ENCODE data around the gene NEGR1. TPM values are rescaled to one million over a fixed set of nuclear protein-coding genes. Genes with fewer than 3 reads are reported as not detected.

NEGR1 gene
- total RNA-seq, 1 experiment from 2014 or later, result 2.9 TPM

DNA sequence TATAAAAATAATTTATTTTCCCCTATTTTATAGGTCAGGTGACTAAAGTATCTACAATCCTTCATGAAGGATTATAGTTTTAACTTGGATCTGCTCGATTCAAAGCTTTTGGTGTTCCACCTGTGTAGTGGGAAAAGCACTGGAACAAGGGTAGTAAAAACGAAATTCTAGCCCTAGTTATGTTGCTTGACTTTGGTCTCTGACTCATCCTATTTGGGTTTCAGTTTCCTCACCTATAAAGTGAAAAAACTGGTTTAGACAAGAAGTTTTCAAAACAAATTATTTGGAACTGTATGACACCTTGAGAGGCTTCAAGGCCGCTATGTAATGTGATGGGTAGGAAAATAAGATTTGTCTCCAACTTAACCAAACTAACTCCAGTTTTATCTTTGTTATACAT, 696.3 kb downstream of the NEGR1 start (continued):
- TF ChIP-seq, protein P1, sequence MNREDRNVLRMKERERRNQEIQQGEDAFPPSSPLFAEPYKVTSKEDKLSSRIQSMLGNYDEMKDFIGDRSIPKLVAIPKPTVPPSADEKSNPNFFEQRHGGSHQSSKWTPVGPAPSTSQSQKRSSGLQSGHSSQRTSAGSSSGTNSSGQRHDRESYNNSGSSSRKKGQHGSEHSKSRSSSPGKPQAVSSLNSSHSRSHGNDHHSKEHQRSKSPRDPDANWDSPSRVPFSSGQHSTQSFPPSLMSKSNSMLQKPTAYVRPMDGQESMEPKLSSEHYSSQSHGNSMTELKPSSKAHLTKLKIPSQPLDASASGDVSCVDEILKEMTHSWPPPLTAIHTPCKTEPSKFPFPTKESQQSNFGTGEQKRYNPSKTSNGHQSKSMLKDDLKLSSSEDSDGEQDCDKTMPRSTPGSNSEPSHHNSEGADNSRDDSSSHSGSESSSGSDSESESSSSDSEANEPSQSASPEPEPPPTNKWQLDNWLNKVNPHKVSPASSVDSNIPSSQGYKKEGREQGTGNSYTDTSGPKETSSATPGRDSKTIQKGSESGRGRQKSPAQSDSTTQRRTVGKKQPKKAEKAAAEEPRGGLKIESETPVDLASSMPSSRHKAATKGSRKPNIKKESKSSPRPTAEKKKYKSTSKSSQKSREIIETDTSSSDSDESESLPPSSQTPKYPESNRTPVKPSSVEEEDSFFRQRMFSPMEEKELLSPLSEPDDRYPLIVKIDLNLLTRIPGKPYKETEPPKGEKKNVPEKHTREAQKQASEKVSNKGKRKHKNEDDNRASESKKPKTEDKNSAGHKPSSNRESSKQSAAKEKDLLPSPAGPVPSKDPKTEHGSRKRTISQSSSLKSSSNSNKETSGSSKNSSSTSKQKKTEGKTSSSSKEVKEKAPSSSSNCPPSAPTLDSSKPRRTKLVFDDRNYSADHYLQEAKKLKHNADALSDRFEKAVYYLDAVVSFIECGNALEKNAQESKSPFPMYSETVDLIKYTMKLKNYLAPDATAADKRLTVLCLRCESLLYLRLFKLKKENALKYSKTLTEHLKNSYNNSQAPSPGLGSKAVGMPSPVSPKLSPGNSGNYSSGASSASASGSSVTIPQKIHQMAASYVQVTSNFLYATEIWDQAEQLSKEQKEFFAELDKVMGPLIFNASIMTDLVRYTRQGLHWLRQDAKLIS (CRISPR knock-in tag; IDR thresholded peaks at IDR 0.05; ENCODE audit: borderline replicate concordance), result no peak
- no peak for TF ChIP-seq FOXK1 (CRISPR knock-in tag; IDR thresholded peaks at IDR 0.05)
- TF ChIP-seq, protein P2, sequence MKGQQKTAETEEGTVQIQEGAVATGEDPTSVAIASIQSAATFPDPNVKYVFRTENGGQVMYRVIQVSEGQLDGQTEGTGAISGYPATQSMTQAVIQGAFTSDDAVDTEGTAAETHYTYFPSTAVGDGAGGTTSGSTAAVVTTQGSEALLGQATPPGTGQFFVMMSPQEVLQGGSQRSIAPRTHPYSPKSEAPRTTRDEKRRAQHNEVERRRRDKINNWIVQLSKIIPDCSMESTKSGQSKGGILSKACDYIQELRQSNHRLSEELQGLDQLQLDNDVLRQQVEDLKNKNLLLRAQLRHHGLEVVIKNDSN (CRISPR knock-in tag; IDR thresholded peaks at IDR 0.05), result no peak
- TF ChIP-seq NFE2L1 (CRISPR knock-in tag; IDR thresholded peaks at IDR 0.05), result no peak
- TF ChIP-seq, protein P3, sequence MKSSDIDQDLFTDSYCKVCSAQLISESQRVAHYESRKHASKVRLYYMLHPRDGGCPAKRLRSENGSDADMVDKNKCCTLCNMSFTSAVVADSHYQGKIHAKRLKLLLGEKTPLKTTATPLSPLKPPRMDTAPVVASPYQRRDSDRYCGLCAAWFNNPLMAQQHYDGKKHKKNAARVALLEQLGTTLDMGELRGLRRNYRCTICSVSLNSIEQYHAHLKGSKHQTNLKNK (CRISPR knock-in tag; IDR thresholded peaks at IDR 0.05), result no peak

DNA sequence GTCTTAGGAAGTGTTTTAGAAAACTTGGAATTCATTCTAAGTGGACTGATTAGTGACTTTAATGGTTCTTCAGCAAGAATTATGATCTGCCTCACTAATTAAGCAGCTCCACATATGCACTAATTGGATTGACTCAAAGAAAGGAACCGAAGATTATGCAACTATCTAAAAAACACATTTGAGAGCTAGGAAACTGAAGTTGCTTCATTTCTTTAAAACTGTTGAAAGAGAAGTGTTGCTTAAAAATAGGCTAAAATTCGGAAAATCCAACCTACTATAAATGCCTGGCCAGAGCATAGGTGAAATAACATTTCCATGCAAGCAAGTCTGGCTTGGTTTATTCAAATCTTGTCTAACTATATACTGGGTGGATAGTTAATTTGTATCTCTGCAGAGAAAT, 698.6 kb downstream of the NEGR1 start:
- H3K4me1 Mint-ChIP-seq, result peaks cover 7% of the 10 kb centered on the region; the same call in 1 of the 2 replicates
- no peak overlapping the region for H3K27ac Mint-ChIP-seq
- TF ChIP-seq CBFB (CRISPR knock-in tag; IDR thresholded peaks at IDR 0.05; ENCODE audit: low read depth), result no peak
- no peak for TF ChIP-seq HMGA2 (CRISPR knock-in tag; IDR thresholded peaks at IDR 0.05)
- ATAC-seq (no peak), DNase-seq (ENCODE audit: low spot score) (no peak)
- H3K4me3 Mint-ChIP-seq, result no peak overlapping the region
- POLR2A ChIA-PET, result no interaction called here
- CTCF ChIA-PET, result no interaction called here
- no peaks in the 10 kb centered on the region for H3K27me3 Mint-ChIP-seq (ENCODE audit: low read depth)
- no peaks in the 10 kb centered on the region for H3K36me3 Mint-ChIP-seq
- peaks cover 5% of the 10 kb centered on the region; the same call in 1 of the 2 replicates for H3K9me3 Mint-ChIP-seq

DNA sequence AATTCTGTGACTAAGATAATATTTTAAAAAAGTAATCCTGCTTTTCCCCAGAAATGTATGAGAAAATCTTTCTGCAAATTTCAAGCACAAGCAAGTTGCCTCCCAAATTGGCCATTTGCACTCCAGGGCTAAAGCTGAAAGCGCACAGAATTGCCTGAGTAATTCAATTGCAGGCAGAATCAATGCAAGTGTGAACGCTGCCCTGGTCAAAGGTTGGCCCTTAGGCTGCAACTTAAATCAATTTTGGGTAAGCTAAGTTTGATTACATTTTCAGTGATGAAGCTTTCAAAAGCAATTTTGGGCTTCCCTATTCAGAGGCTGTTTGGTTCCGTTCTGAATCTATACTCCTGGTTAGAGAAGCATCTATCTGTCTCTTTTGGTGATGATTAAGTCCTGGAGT, 699.7 kb downstream of the NEGR1 start:
- ChIA-PET CTCF (no interaction called here), POLR2A (no interaction called here)
- peaks cover 5% of the 10 kb centered on the region; the same call in 1 of the 2 replicates for H3K9me3 Mint-ChIP-seq
- H3K27me3 Mint-ChIP-seq (ENCODE audit: low read depth), result no peaks in the 10 kb centered on the region
- TF ChIP-seq, protein P4, sequence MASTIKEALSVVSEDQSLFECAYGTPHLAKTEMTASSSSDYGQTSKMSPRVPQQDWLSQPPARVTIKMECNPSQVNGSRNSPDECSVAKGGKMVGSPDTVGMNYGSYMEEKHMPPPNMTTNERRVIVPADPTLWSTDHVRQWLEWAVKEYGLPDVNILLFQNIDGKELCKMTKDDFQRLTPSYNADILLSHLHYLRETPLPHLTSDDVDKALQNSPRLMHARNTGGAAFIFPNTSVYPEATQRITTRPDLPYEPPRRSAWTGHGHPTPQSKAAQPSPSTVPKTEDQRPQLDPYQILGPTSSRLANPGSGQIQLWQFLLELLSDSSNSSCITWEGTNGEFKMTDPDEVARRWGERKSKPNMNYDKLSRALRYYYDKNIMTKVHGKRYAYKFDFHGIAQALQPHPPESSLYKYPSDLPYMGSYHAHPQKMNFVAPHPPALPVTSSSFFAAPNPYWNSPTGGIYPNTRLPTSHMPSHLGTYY (CRISPR knock-in tag; IDR thresholded peaks at IDR 0.05), result no peak
- TF ChIP-seq FOXJ3 (CRISPR knock-in tag; IDR thresholded peaks at IDR 0.05; ENCODE audit: borderline replicate concordance) (no peak), FOXP1 (CRISPR knock-in tag; IDR thresholded peaks at IDR 0.05; ENCODE audit: borderline replicate concordance) (no peak), GRHL2 (CRISPR knock-in tag; IDR thresholded peaks at IDR 0.05; ENCODE audit: insufficient replicate concordance, severe bottlenecking) (no peak), IRF2 (CRISPR knock-in tag; IDR thresholded peaks at IDR 0.05; ENCODE audit: borderline replicate concordance, low read depth) (no peak), SMAD4 (CRISPR knock-in tag; IDR thresholded peaks at IDR 0.05) (no peak), GTF2I (CRISPR knock-in tag; conservative IDR thresholded peaks at IDR 0.05) (no peak), ZNF317 (CRISPR knock-in tag; IDR thresholded peaks at IDR 0.05; ENCODE audit: borderline replicate concordance, low read depth) (no peak)
- TF ChIP-seq, protein P2 (CRISPR knock-in tag; IDR thresholded peaks at IDR 0.05), result no peak
- H3K4me1 Mint-ChIP-seq, result peaks cover 7% of the 10 kb centered on the region; the same call in 1 of the 2 replicates
- H3K27ac Mint-ChIP-seq, result no peak overlapping the region
- ATAC-seq (no peak), DNase-seq (ENCODE audit: low spot score) (no peak)
- no peak overlapping the region for H3K4me3 Mint-ChIP-seq
- no peaks in the 10 kb centered on the region for H3K36me3 Mint-ChIP-seq
